GM10266 (cell line): ENCODE data around the gene STAC3.

Source experiments
- DNase-seq: peaks from one replicate; pipeline ENCODE4 v3.0.0; 2012; ENCODE audit errors: extremely low spot score
- CTCF ChIP-seq: IDR thresholded peaks from 2 replicates; pipeline ENCODE4 v1.5.1; 2012; ENCODE audit warnings: mild to moderate bottlenecking, low read depth; ENCODE audit not compliant: control insufficient read depth, insufficient read depth; ENCODE audit errors: missing control alignments

Gene STAC3

GRCh38 chr12:57261428-57261865, 10.5 kb upstream of the STAC3 start:
- DNase-seq = no peak
- TF ChIP-seq CTCF = no peak

GRCh38 chr12:57260366-57260765, 9.4 kb upstream of the STAC3 start:
- no peak for TF ChIP-seq CTCF
- no peak for DNase-seq

- DNase-seq = no peak
- no peak for TF ChIP-seq CTCF
These were observed 8.3 kb upstream of the STAC3 start for GRCh38 chr12:57258977-57259970.

GRCh38 chr12:57255916-57256315, 4.9 kb upstream of the STAC3 start:
- no peak for TF ChIP-seq CTCF
- no peak for DNase-seq

- no peak for TF ChIP-seq CTCF
- DNase-seq = no peak
These were observed 3.7 kb upstream of the STAC3 start for GRCh38 chr12:57254506-57255280.

GRCh38 chr12:57250541-57250940, 446 bp downstream of the STAC3 start:
- no peak for DNase-seq
- TF ChIP-seq CTCF = no peak
